Colonic mucosa (tissue), 4 donors: Measurements from ENCODE around the gene SPIN1. TPM values are rescaled to one million over a fixed set of nuclear protein-coding genes. Genes with fewer than 3 reads are reported as not detected.

Experiments used
- DNase-seq: peaks from one replicate; pipeline ENCODE4 v3.0.0-alpha.2; 2020
- H3K27ac ChIP-seq: fragments of 200-600 bp; one replicate; pipeline ENCODE4 v1.8.0; 2021
- H3K27me3 ChIP-seq: fragments of 200-600 bp; one replicate; pipeline ENCODE4 v1.8.0; 2021
- H3K36me3 ChIP-seq: fragments of 200-600 bp; one replicate; pipeline ENCODE4 v1.8.0; 2021
- H3K4me1 ChIP-seq: fragments of 200-600 bp; one replicate; pipeline ENCODE4 v1.8.0; 2021; ENCODE audit warnings: mild to moderate bottlenecking
- H3K4me3 ChIP-seq: fragments of 200-600 bp; one replicate; pipeline ENCODE4 v1.8.0; 2021
- H3K9ac ChIP-seq, 2 donors: one replicate each; pipeline ENCODE4 v1.7.0; 2013; ENCODE audit warnings: control low read depth in 2 of 2, low read depth in 2 of 2, low read length in 2 of 2
- H3K9me3 ChIP-seq: fragments of 200-600 bp; one replicate; pipeline ENCODE4 v1.8.0; 2021
- CTCF ChIP-seq: fragments of 200-600 bp; IDR thresholded peaks from one replicate; pipeline ENCODE4 v1.8.0; 2022; ENCODE audit warnings: antibody characterized with exemption, mild to moderate bottlenecking
- intact Hi-C: fragments of 100-400 bp; cut with DNase I; formaldehyde crosslinking; loops from one replicate; pipeline ENCODE4 v1.14.1; 2022
- total RNA-seq, 2 donors: library from RNA; stranded (reverse); fragmentation: NEBNext Ultra II Directional in 1 of 2; extraction: Animal tissue kit (Norgen Biotek cat#: 25700) in 1 of 2; gene quantifications; one replicate each; pipeline ENCODE4 v1.2.1, GENCODE V29; 2021
- donor health status: healthy.
- donor health status: DM: no; HTN: no; CAD: no.
- donor health status: DM: no; HTN: no; CAD: no.

SPIN1 gene
- total RNA-seq, 2 donors from 2014 or later, result 51.4 to 68.0 TPM

- intact Hi-C loops, result no loop called here
- Histone ChIP-seq H3K9ac (no peak overlapping the region), H3K4me3 (no peak overlapping the region), H3K4me1 (no peaks in the 10 kb centered on the region), H3K27me3 (no peaks in the 10 kb centered on the region), H3K9me3 (no peaks in the 10 kb centered on the region), H3K27ac (no peak overlapping the region), H3K36me3 (no peaks in the 10 kb centered on the region)
- no peak for DNase-seq
- no peak for TF ChIP-seq CTCF
Observed at GRCh38 chr9:88414298-88414697, 26.1 kb downstream of the SPIN1 start.

DNA sequence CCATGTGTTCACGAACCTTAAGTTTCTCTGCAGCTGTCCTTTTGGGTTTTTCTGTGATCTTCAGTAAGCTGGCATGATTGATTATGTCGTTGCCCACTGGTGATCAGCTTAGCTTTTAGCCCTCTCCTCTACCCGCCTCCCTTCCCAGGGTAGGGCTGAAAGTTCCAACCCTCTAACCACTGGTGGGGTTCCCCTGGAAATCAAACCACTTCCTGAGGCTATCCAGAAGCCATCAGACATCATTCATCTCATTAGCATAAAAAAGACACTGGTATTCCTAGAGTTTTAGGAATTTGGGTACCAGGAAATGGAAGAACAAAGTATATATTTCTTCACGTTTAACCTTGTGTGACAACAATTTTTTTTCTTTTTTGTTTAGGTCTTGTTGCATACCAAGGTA lies 29.8 kb downstream of the SPIN1 start:
- H3K9me3 ChIP-seq, result no peaks in the 10 kb centered on the region
- H3K27ac ChIP-seq, result no peak overlapping the region
- DNase-seq, result no peak
- H3K36me3 ChIP-seq, result no peaks in the 10 kb centered on the region
- no peak overlapping the region for H3K9ac ChIP-seq
- H3K4me1 ChIP-seq, result no peaks in the 10 kb centered on the region
- H3K27me3 ChIP-seq, result no peaks in the 10 kb centered on the region
- TF ChIP-seq CTCF, result no peak
- intact Hi-C loops, result no loop called here
- H3K4me3 ChIP-seq, result no peak overlapping the region

DNA sequence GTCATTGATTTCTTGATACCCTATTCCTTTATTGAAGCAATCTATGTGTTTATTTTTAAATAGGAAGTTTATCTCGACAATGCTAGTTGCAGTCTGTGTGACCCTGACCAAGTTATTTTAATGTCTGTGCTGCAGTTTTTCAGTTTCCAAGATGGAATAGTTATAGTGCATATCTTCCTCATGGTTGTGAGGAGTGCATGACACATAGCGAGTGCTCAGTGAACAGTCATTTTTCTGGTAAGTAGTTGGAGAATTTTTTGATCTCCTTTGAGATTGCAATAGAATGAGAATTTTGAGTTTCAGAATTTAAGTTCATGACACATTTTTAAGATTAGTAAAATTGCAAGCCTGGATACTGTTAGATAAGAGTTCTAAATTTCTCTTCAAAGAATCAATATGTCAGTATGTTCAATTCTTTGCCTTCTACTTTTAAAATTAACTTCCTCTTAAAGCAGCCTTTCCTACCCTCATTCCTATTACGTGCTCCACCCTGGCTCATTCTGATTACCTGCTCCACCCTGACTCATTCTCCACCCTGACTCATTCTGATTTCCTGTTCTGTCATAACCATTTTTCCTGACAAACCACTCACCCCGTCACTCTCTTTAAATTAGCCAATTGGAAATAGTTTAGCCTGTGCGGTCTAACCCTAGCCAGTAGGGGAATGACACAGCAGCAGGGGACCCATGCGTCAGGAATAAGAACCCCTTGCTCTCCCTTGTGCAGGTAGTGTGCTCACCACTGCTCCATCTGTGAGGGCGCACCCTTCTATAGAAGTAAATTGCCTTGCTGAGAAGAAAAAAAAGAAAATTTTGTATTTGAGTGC lies 30.7 kb downstream of the SPIN1 start:
- H3K9me3 ChIP-seq, result no peaks in the 10 kb centered on the region
- TF ChIP-seq CTCF, result no peak
- no peak overlapping the region for H3K27ac ChIP-seq
- DNase-seq, result no peak
- no peak overlapping the region for H3K4me3 ChIP-seq
- H3K36me3 ChIP-seq, result no peaks in the 10 kb centered on the region
- no peak overlapping the region for H3K9ac ChIP-seq
- intact Hi-C loops, result no loop called here
- no peaks in the 10 kb centered on the region for H3K27me3 ChIP-seq
- H3K4me1 ChIP-seq, result no peaks in the 10 kb centered on the region

DNA sequence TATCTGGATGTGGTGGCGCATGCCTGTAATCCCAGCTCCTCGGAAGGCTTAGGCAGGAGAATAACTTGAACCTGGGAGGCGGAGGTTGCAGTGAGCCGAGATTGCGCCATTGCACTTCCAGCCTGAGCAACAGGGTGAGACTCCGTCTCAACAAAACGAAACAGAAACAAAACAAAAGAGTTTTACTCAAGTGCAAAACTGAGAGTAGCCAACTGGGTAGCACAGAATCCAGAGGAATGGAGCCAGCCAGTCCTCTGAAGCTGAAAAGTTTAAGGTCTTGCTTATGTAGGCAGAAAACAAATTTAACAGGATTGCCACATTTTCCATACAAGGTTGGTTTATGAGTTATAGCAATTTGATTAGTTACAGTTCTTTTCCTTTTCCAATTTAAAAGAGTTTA lies 32.0 kb downstream of the SPIN1 start:
- no peak for TF ChIP-seq CTCF
- Histone ChIP-seq H3K27me3 (no peaks in the 10 kb centered on the region), H3K27ac (no peak overlapping the region), H3K4me3 (no peak overlapping the region), H3K4me1 (no peaks in the 10 kb centered on the region), H3K36me3 (no peaks in the 10 kb centered on the region), H3K9me3 (no peaks in the 10 kb centered on the region), H3K9ac (no peak overlapping the region)
- DNase-seq, result no peak
- intact Hi-C loops, result no loop called here

GRCh38 chr9:88421348-88421747 lies 33.1 kb downstream of the SPIN1 start:
- DNase-seq, result no peak
- no peaks in the 10 kb centered on the region for H3K9me3 ChIP-seq
- H3K36me3 ChIP-seq, result no peaks in the 10 kb centered on the region
- no peaks in the 10 kb centered on the region for H3K27me3 ChIP-seq
- intact Hi-C loops, result no loop called here
- no peaks in the 10 kb centered on the region for H3K4me1 ChIP-seq
- no peak overlapping the region for H3K27ac ChIP-seq
- H3K9ac ChIP-seq, result no peak overlapping the region
- no peak for TF ChIP-seq CTCF
- H3K4me3 ChIP-seq, result no peak overlapping the region
